ENCODE results near the gene MLLT3. TPM values are rescaled to one million over a fixed set of nuclear protein-coding genes. Genes with fewer than 3 reads are reported as not detected.
A peak's percentile ranks its signal among the peaks of the same experiment; 100 is the strongest.

MLLT3 gene
- total RNA-seq: 1 to 10 TPM; 8.1 to 9.6 TPM

DNA sequence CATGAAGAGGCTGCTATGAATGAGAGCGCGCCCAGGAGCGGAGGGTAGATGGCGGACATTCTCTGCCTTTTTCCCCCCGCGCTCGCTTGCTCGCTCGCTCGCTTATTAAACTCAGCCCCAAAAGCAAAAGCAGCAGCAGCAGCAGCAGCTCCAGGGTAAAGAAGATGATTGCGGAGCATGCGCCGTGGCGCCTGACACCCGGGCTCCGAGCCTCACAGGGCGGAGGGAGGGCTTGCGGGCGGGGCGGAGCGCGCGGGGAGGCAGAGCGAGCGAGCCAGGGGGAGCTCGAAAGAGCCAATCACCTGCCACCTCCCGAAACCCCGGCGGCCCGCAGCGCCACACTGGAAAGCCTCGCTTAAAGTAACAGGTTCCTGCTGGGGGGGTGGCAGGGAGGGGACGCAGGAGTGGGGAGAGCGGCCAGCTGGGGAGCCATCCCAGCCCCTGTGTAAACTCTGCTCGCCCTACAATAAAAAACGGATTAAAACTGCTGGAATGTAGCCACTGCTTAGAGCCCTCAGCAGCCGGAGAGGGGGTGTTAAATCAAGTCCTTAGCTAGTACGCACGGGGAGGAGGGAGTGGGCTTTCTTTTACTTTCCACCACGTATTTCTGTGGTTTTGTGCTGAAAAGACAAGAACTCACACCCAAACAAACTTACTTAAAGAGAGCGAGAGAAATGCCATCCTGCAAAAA lies at the start of gene MLLT3:
TSS of gene MLLT3 (minus strand) at position 170 of the 691 bp plus-strand sequence.
- no peaks in the 10 kb centered on the region for H3K9me3 ChIP-seq
- no peaks in the 10 kb centered on the region for H3K27me3 ChIP-seq (replicated peaks; ENCODE audit: insufficient read depth)
- peak within 1 kb of the TSS; percentile 79 to 81 for H3K27ac ChIP-seq
- DNase-seq (ENCODE audit: low spot score) (peak; percentile 77), ATAC-seq (ENCODE audit: insufficient number of reproducible peaks, low FRiP score, low read depth) (peak; percentile 70)
- no peaks in the 10 kb centered on the region for H3K36me3 ChIP-seq
- TF ChIP-seq, protein P1, sequence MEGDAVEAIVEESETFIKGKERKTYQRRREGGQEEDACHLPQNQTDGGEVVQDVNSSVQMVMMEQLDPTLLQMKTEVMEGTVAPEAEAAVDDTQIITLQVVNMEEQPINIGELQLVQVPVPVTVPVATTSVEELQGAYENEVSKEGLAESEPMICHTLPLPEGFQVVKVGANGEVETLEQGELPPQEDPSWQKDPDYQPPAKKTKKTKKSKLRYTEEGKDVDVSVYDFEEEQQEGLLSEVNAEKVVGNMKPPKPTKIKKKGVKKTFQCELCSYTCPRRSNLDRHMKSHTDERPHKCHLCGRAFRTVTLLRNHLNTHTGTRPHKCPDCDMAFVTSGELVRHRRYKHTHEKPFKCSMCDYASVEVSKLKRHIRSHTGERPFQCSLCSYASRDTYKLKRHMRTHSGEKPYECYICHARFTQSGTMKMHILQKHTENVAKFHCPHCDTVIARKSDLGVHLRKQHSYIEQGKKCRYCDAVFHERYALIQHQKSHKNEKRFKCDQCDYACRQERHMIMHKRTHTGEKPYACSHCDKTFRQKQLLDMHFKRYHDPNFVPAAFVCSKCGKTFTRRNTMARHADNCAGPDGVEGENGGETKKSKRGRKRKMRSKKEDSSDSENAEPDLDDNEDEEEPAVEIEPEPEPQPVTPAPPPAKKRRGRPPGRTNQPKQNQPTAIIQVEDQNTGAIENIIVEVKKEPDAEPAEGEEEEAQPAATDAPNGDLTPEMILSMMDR (IDR thresholded peaks at IDR 0.05): no peak
- H3K4me1 ChIP-seq (ENCODE audit: control insufficient read depth in 1 of 2, low read depth in 2 of 2): peaks cover 0 to 33% of the 10 kb centered on the region in 2 donors
- H3K4me3 ChIP-seq: peak within 1 kb of the TSS; percentile 93

DNA sequence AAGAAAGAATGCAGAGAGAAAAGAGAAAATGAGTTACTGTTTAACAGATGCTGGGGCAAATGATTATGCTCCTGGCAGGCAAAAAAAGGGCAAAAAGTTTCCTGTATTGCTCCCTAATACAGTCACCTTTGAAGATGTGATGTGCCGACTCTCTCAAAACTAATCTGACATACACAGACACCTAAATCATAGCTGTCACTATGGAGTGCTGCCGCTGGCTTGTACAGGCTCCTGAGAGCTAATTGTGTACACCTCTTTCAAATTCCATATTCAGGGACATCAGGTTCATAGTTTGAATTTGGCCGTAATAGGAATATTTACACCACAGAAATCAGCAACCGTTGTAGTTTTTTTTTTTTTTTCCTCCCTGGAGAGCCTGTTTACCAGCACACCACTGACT lies 49.3 kb upstream of the MLLT3 start:
- H3K9me3 ChIP-seq: no peaks in the 10 kb centered on the region
- DNase-seq (ENCODE audit: low spot score) (no peak), ATAC-seq (ENCODE audit: insufficient number of reproducible peaks, low FRiP score, low read depth) (no peak)
- H3K36me3 ChIP-seq: no peaks in the 10 kb centered on the region
- TF ChIP-seq, protein P1 (IDR thresholded peaks at IDR 0.05): no peak
- no peaks in the 10 kb centered on the region for H3K4me1 ChIP-seq (ENCODE audit: control insufficient read depth in 1 of 2, low read depth in 2 of 2)
- no peak overlapping the region for H3K4me3 ChIP-seq
- H3K27me3 ChIP-seq (replicated peaks; ENCODE audit: insufficient read depth): no peaks in the 10 kb centered on the region
- no peak overlapping the region for H3K27ac ChIP-seq

DNA sequence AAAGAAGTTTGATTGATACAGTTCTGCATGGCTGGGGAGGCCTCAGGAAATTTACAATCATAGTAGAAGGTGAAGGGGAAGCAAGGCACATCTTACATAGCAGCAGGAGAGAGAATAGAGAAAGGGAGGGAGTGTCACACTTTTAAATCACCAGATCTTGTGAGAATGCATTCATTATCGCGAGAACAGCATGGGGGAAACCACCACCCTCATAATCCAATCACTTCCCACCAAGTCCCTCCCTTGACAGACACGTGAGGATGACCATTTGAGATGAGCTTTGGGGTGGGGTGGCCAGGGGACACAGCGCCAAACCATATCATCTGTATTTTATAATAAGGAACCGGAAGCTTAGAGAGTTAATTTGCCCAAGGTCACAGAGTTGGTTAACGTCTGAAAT lies 48.1 kb upstream of the MLLT3 start:
- TF ChIP-seq, protein P1 (IDR thresholded peaks at IDR 0.05): no peak
- H3K36me3 ChIP-seq: no peaks in the 10 kb centered on the region
- DNase-seq (ENCODE audit: low spot score) (no peak), ATAC-seq (ENCODE audit: insufficient number of reproducible peaks, low FRiP score, low read depth) (no peak)
- H3K9me3 ChIP-seq: no peaks in the 10 kb centered on the region
- H3K4me1 ChIP-seq (ENCODE audit: control insufficient read depth in 1 of 2, low read depth in 2 of 2): no peaks in the 10 kb centered on the region
- no peak overlapping the region for H3K27ac ChIP-seq
- H3K27me3 ChIP-seq (replicated peaks; ENCODE audit: insufficient read depth): no peaks in the 10 kb centered on the region
- H3K4me3 ChIP-seq: no peak overlapping the region

DNA sequence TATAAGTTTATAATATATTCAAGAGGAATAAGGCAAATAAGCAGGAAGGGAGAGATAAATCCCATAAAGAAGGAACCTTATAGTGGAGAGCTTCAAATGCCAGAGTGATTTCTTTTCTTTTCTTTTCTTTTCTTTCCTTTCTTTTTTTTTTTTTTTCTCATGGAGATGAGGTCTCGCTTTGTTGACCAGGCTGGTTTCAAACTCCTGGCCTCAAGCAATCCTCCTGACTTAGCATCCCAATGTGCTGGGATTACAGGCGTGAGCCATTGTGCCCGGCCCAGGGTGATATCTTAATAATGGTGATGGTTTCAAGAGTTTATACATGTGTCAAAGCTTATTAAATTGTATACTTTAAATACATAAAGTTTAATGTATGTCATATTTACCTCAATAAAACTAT lies 42.2 kb upstream of the MLLT3 start:
- ATAC-seq (ENCODE audit: insufficient number of reproducible peaks, low FRiP score, low read depth): no peak
- DNase-seq (ENCODE audit: low spot score): no peak
- Histone ChIP-seq H3K4me3 (no peak overlapping the region), H3K27ac (no peak overlapping the region), H3K36me3 (no peaks in the 10 kb centered on the region), H3K27me3 (replicated peaks; ENCODE audit: insufficient read depth) (no peaks in the 10 kb centered on the region), H3K4me1 (ENCODE audit: control insufficient read depth in 1 of 2, low read depth in 2 of 2) (no peaks in the 10 kb centered on the region), H3K9me3 (no peaks in the 10 kb centered on the region)
- TF ChIP-seq, protein P1 (IDR thresholded peaks at IDR 0.05): no peak

DNA sequence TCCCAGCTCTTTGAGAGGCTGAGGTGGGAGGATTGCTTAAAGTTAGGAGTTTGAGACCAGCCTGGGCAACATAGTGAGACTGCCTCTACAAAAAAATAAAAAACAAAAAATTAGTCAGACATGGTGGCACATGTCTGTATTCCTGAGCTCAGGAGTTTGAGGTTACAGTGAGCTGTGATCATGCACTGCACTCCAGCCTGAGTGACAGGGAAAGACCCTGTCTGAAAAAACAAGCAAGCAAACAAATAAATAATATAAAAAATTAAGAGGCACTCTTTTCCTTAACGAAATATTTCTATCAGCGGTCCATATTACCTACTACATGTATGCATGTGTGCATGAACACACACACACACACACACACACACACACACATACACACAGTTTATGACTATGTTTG lies 40.8 kb upstream of the MLLT3 start:
- H3K4me1 ChIP-seq (ENCODE audit: control insufficient read depth in 1 of 2, low read depth in 2 of 2): no peaks in the 10 kb centered on the region
- TF ChIP-seq, protein P1 (IDR thresholded peaks at IDR 0.05): no peak
- DNase-seq (ENCODE audit: low spot score) (no peak), ATAC-seq (ENCODE audit: insufficient number of reproducible peaks, low FRiP score, low read depth) (no peak)
- no peak overlapping the region for H3K4me3 ChIP-seq
- H3K9me3 ChIP-seq: no peaks in the 10 kb centered on the region
- no peaks in the 10 kb centered on the region for H3K36me3 ChIP-seq
- no peaks in the 10 kb centered on the region for H3K27me3 ChIP-seq (replicated peaks; ENCODE audit: insufficient read depth)
- H3K27ac ChIP-seq: no peak overlapping the region
